K562 (cell line): ENCODE results near the gene RPS27. TPM values are rescaled to one million over a fixed set of nuclear protein-coding genes. Genes with fewer than 3 reads are reported as not detected.

Experiments used
- CHD1 ChIP-seq: fragments of 200-600 bp; sonication (generic); IDR thresholded peaks from one replicate; pipeline ENCODE4 v1.6.1; 2012; ENCODE audit warnings: mild to moderate bottlenecking, moderate library complexity, low read length, inconsistent platforms
- NFXL1 ChIP-seq: fragments of 450-650 bp; formaldehyde crosslinking; IDR thresholded peaks from 2 replicates; pipeline ENCODE4 v1.4.0; 2021; ENCODE audit warnings: mild to moderate bottlenecking
- SP1 ChIP-seq: sonication (generic); formaldehyde crosslinking; IDR thresholded peaks from 2 replicates; pipeline ENCODE4 v1.8.1; 2022; ENCODE audit warnings: mild to moderate bottlenecking, missing genetic modification reagents
- TCF3 ChIP-seq: sonication (generic); formaldehyde crosslinking; IDR thresholded peaks from 2 replicates; pipeline ENCODE4 v1.4.0; 2020; ENCODE audit warnings: mild to moderate bottlenecking, missing genetic modification reagents
- XRCC5 ChIP-seq: fragments of 200-400 bp; formaldehyde crosslinking; IDR thresholded peaks from 2 replicates; pipeline ENCODE4 v1.6.1; 2017; ENCODE audit warnings: low read depth, mild to moderate bottlenecking, low read length
- ZNF124 ChIP-seq: sonication (generic); formaldehyde crosslinking; IDR thresholded peaks from 2 replicates; pipeline ENCODE4 v1.8.1; 2022; ENCODE audit warnings: missing genetic modification reagents
- ZNF224 ChIP-seq: sonication (generic); formaldehyde crosslinking; IDR thresholded peaks from 2 replicates; pipeline ENCODE4 v1.8.0; 2022; ENCODE audit warnings: mild to moderate bottlenecking, missing genetic modification reagents
- polyA plus RNA-seq, 8 experiments: library from polyadenylated mRNA; depleted of rRNA in 4 of 8; stranded (reverse) in 5 of 8; unstranded in 3 of 8; fragments of >200 nt; fragmentation: Nextera tagmentation in 2 of 8; fragmentation: Illumina TruSeq in 1 of 8; extraction: Ambion mirVana in 2 of 8; extraction: Trizol in 1 of 8; gene quantifications; 2 replicates each; pipeline versions ENCODE4 v1.2.1 to v1.2.3, GENCODE V29; 2011 to 2014; ENCODE audit warnings: inconsistent platforms in 1 of 8, missing spikeins in 1 of 8
- total RNA-seq, 7 experiments: library from RNA; depleted of rRNA in 6 of 7; stranded (reverse); fragments of >200 nt in 6 of 7; fragmentation: Illumina TruSeq in 2 of 7; extraction: Trizol in 2 of 7; gene quantifications; 2 replicates each; pipeline versions ENCODE4 v1.2.1 to v1.2.3, GENCODE V29; 2011 to 2021; ENCODE audit warnings: low replicate concordance in 1 of 7
- TF ChIP-seq, protein P1 (sequence below), 2 experiments: fragments of 450-650 bp in 1 of 2; sonication (generic) in 1 of 2; formaldehyde crosslinking in 1 of 2; IDR thresholded peaks; 2 replicates each; pipeline versions ENCODE4 v1.7.1 to v1.9.0; 2016 to 2022; ENCODE audit warnings: inconsistent platforms in 1 of 2, mild to moderate bottlenecking in 1 of 2, missing genetic modification reagents in 1 of 2
- TF ChIP-seq, protein P2 (sequence below): fragments of 150-350 bp; conservative IDR thresholded peaks from 2 replicates; pipeline ENCODE4 v1.6.1; 2014; ENCODE audit warnings: low read length
- TF ChIP-seq, protein P3 (sequence below): fragments of 250-450 bp; sonication (Bioruptor Pico); IDR thresholded peaks from 2 replicates; pipeline ENCODE4 v1.5.0; 2021; ENCODE audit warnings: mild to moderate bottlenecking, moderate library complexity

The RPS27 gene
- total and polyA plus RNA-seq, 9 of the 15 experiments (the other 6 are each of a cell fraction or from before 2014, with no cell fraction given) = 2,091 to 9,377 (median 6,706) TPM

DNA sequence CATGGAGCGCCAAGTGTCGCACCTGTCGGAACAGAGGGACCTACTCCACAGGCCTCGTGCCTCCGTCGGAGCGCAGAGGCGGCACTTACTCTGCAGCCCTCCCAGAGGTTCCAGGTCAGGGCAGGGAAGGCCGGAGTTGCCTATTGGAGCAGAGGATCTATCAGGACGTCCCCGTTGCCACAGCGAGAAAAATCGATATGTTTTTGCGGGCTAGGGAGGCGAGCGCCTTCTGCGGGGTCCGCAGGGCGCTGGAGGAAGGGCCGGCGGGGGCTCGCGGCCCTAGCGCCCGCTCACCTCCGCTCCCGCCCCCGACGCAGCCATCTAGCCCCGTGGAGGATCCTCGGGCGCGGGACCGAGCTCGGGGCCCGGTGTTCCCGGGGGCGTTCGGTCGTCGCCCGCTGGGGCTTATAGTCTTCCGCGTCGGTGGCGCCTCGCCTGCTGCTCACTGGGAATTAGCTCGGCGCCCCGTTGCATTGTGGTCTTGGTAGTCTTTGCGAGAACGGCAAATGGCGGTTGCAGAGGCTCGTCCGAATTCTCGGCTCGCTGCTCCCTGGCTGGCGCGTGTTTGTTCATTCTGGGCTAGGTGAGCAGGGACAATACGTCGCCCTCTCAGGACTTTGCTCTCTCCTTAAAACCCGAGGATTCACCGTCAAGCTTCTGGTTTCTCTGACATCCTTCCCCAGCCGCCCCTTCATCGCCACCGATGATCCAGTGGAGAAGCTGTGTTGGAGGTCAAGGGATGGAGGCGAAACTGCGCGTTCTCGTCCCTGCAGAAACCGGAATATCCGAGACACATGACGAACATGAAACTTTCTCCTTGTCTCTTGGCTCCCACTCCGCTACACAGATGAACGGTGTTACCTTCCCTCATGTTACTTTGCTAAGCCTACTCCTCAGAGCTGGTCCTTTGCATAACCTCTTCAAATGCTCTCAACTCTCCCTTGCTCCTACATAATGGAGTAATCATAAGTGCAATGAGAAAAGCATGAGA is 13.0 kb upstream of the RPS27 start, which contains the start of gene JTB (continued):
- TF ChIP-seq, protein P1, sequence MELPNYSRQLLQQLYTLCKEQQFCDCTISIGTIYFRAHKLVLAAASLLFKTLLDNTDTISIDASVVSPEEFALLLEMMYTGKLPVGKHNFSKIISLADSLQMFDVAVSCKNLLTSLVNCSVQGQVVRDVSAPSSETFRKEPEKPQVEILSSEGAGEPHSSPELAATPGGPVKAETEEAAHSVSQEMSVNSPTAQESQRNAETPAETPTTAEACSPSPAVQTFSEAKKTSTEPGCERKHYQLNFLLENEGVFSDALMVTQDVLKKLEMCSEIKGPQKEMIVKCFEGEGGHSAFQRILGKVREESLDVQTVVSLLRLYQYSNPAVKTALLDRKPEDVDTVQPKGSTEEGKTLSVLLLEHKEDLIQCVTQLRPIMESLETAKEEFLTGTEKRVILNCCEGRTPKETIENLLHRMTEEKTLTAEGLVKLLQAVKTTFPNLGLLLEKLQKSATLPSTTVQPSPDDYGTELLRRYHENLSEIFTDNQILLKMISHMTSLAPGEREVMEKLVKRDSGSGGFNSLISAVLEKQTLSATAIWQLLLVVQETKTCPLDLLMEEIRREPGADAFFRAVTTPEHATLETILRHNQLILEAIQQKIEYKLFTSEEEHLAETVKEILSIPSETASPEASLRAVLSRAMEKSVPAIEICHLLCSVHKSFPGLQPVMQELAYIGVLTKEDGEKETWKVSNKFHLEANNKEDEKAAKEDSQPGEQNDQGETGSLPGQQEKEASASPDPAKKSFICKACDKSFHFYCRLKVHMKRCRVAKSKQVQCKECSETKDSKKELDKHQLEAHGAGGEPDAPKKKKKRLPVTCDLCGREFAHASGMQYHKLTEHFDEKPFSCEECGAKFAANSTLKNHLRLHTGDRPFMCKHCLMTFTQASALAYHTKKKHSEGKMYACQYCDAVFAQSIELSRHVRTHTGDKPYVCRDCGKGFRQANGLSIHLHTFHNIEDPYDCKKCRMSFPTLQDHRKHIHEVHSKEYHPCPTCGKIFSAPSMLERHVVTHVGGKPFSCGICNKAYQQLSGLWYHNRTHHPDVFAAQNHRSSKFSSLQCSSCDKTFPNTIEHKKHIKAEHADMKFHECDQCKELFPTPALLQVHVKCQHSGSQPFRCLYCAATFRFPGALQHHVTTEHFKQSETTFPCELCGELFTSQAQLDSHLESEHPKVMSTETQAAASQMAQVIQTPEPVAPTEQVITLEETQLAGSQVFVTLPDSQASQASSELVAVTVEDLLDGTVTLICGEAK (IDR thresholded peaks at IDR 0.05) = no peak; the same call in 1 of the 2 replicates
- TF ChIP-seq, protein P1 (CRISPR knock-in tag; IDR thresholded peaks at IDR 0.05) = no peak
- TF ChIP-seq ZNF224 (CRISPR knock-in tag) (no peak), CHD1 (no peak), XRCC5 (no peak), SP1 (peak; percentile 38; the same call in 1 of the 2 replicates), TCF3 (CRISPR knock-in tag) (peak; percentile 11; the same call in 1 of the 2 replicates), NFXL1 (CRISPR knock-in tag) (no peak), ZNF124 (CRISPR knock-in tag) (no peak)
- TF ChIP-seq, protein P2, sequence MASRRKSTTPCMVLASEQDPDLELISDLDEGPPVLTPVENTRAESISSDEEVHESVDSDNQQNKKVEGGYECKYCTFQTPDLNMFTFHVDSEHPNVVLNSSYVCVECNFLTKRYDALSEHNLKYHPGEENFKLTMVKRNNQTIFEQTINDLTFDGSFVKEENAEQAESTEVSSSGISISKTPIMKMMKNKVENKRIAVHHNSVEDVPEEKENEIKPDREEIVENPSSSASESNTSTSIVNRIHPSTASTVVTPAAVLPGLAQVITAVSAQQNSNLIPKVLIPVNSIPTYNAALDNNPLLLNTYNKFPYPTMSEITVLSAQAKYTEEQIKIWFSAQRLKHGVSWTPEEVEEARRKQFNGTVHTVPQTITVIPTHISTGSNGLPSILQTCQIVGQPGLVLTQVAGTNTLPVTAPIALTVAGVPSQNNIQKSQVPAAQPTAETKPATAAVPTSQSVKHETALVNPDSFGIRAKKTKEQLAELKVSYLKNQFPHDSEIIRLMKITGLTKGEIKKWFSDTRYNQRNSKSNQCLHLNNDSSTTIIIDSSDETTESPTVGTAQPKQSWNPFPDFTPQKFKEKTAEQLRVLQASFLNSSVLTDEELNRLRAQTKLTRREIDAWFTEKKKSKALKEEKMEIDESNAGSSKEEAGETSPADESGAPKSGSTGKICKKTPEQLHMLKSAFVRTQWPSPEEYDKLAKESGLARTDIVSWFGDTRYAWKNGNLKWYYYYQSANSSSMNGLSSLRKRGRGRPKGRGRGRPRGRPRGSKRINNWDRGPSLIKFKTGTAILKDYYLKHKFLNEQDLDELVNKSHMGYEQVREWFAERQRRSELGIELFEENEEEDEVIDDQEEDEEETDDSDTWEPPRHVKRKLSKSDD = no peak
- TF ChIP-seq, protein P3, sequence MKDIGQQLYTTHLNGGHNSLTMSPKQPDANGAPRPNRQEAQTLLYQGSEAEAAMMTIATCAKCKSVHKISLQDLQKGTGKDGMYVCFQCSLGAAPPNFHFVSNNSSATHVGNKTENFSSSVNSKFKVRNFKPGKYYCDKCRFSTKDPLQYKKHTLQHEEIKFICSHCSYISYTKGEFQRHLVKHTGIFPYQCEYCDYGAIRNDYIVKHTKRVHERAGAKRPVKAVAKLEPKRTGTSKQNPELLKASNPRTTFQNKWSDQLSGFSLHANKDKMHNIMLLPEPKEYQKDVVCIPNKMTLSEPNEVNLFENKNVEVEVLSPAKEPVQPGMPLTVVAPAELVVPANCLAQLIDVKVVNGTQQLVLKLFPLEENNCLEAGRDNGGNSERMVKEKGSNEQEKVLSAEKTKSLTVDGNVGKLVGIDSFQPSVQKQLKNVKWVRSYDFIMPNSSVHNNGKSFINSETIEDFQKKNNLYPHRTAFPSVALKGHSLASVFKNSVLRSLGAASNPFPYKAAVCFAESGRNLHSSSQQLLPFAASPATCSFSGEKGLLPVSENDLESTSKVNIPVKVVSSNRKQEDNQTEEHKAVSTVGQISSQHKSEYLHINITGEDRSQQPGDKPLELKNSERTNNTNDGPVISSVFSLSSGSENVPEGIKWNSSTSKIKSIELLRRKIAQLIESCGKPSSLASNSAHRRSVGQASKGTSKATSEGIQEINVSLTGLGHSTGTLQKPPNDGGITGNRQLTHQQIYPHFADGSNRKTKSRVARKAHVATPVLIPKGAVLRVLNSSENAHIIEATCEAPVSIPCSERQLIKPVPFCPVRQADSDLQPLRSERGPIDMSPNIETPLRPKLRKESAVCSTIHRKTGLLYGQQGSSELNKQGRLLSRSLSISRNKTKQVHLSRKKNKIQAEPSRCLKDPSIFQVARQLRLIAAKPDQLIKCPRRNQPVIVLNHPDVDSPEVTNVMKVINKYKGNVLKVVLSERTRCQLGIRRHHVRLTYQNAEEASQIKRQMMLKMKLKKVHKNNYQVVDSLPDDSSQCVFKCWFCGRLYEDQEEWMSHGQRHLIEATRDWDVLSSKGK = no peak
